GM12878 (cell line): ENCODE measurements around the gene GJB1. TPM values are rescaled to one million over a fixed set of nuclear protein-coding genes. Genes with fewer than 3 reads are reported as not detected.

Source experiments
- ATAC-seq: fragments of 200-7000 bp; cut with Tn5 transposase; 3 replicates; pipeline ENCODE4 v1.9.1; 2020; ENCODE audit warnings: mild to moderate bottlenecking, moderate library complexity
- BruUV-seq: library from RNA; stranded (reverse); fragments of 400-500 nt; replicated peaks from 2 replicates; lab custom pipeline; 2021; lab: Mats Ljungman, UMichigan
- CTCF ChIA-PET: fragments of 300-600 bp; sonication (Branson Sonifier 250); formaldehyde crosslinking; extraction: SDS; loops from one replicate; lab custom pipeline; 2021; ENCODE audit warnings: inconsistent platforms; lab: Yijun Ruan, JAX
- POLR2A ChIA-PET: fragments of 350-600 bp; formaldehyde crosslinking; extraction: SDS; loops from one replicate; lab custom pipeline; 2021; ENCODE audit warnings: inconsistent platforms; lab: Charles Lee
- RAD21 ChIA-PET: fragments of 300-600 bp; sonication (Branson Sonifier 250); formaldehyde crosslinking; loops from one replicate; lab custom pipeline; 2023; ENCODE audit warnings: antibody characterized with exemption; ENCODE audit not compliant: unreplicated experiment; lab: Charles Lee
- SMC1A ChIA-PET: fragments of 300-600 bp; sonication (Branson Sonifier 250); formaldehyde crosslinking; loops from one replicate; lab custom pipeline; 2023; ENCODE audit not compliant: unreplicated experiment, uncharacterized antibody; lab: Charles Lee
- DNase-seq: peaks from one replicate; pipeline ENCODE4 v3.0.0-alpha.2; 2011; ENCODE audit warnings: low read depth, low spot score
- FAIRE-seq: peaks from 3 replicates; lab custom pipeline; 2011; peaks lifted over from hg19 to GRCh38; lab: Jason Lieb, UNC
- H2AFZ ChIP-seq: 2 replicates; pipeline ENCODE4 v1.6.0; 2011; ENCODE audit warnings: low read depth, low read length, control low read depth; ENCODE audit not compliant: control insufficient read depth
- H3K27ac ChIP-seq: 2 replicates; pipeline ENCODE4 v1.5.1; 2011; ENCODE audit warnings: control low read depth; ENCODE audit not compliant: control insufficient read depth, insufficient read depth
- H3K27me3 ChIP-seq, 2 experiments: replicated peaks in 1 of 2; 2 replicates each; pipeline versions ENCODE4 v1.6.0 to v1.6.1; 2011; ENCODE audit warnings: low read length in 1 of 2; ENCODE audit not compliant: control insufficient read depth in 2 of 2, insufficient read depth in 2 of 2
- H3K36me3 ChIP-seq, 2 experiments: 2 replicates each; pipeline ENCODE4 v1.5.1; 2011; ENCODE audit warnings: low read length in 1 of 2; ENCODE audit not compliant: control insufficient read depth in 2 of 2, insufficient read depth in 2 of 2
- H3K4me1 ChIP-seq: 2 replicates; pipeline ENCODE4 v1.6.1; 2011; ENCODE audit warnings: mild to moderate bottlenecking, low read length, moderate library complexity, mixed read lengths; ENCODE audit not compliant: control insufficient read depth, insufficient read depth
- H3K4me2 ChIP-seq: 2 replicates; pipeline ENCODE4 v1.6.0; 2011; ENCODE audit warnings: control low read depth; ENCODE audit not compliant: control insufficient read depth, insufficient read depth
- H3K4me3 ChIP-seq: fragments of 200-600 bp; sonication (generic); 2 replicates; pipeline ENCODE4 v1.5.1; 2016
- H3K79me2 ChIP-seq: 2 replicates; pipeline ENCODE4 v1.6.0; 2011; ENCODE audit warnings: low read length; ENCODE audit not compliant: control insufficient read depth, insufficient read depth
- H3K9ac ChIP-seq: 2 replicates; pipeline ENCODE4 v1.8.0; 2011; ENCODE audit warnings: low read length, control low read depth, mixed read lengths; ENCODE audit not compliant: control insufficient read depth, insufficient read depth
- H3K9me3 ChIP-seq: replicated peaks from 3 replicates; pipeline ENCODE4 v1.5.1; 2011; ENCODE audit warnings: mild to moderate bottlenecking, low read length; ENCODE audit not compliant: control insufficient read depth, insufficient read depth
- H4K20me1 ChIP-seq: 2 replicates; pipeline ENCODE4 v1.6.0; 2011; ENCODE audit not compliant: control insufficient read depth, insufficient read depth
- ATF2 ChIP-seq: IDR thresholded peaks from 2 replicates; pipeline ENCODE4 v1.6.1; 2012; ENCODE audit warnings: low read length, inconsistent platforms
- CBFB ChIP-seq: IDR thresholded peaks from 2 replicates; pipeline ENCODE4 v1.6.1; 2016; ENCODE audit warnings: antibody characterized with exemption, low read depth
- CREM ChIP-seq: IDR thresholded peaks from 2 replicates; pipeline ENCODE4 v1.6.1; 2014; ENCODE audit warnings: antibody characterized with exemption, low read depth
- CTCF ChIP-seq, 3 experiments: IDR thresholded peaks in 2 of 3; conservative IDR thresholded peaks in 1 of 3; 2 replicates each; pipeline ENCODE4 v1.5.1; 2011; ENCODE audit warnings: low read depth in 3 of 3, low read length in 3 of 3, mild to moderate bottlenecking in 3 of 3, control low read depth in 2 of 3, moderate library complexity in 2 of 3, inconsistent platforms in 1 of 3, mixed read lengths in 1 of 3; ENCODE audit not compliant: control insufficient read depth in 2 of 3, insufficient read depth in 1 of 3; ENCODE audit errors: extremely low read depth in 1 of 3
- JUNB ChIP-seq: IDR thresholded peaks from 2 replicates; pipeline ENCODE4 v1.6.1; 2016; ENCODE audit warnings: antibody characterized with exemption, mild to moderate bottlenecking
- KDM1A ChIP-seq: fragments of 200-600 bp; sonication (generic); IDR thresholded peaks from 2 replicates; pipeline ENCODE4 v1.6.1; 2016; ENCODE audit warnings: borderline replicate concordance
- MYC ChIP-seq: IDR thresholded peaks from 2 replicates; pipeline ENCODE4 v1.6.1; 2011; ENCODE audit warnings: mild to moderate bottlenecking, low read length, moderate library complexity, inconsistent platforms; ENCODE audit not compliant: insufficient read depth, insufficient replicate concordance, insufficient read length, severe bottlenecking
- PML ChIP-seq: IDR thresholded peaks from 2 replicates; pipeline ENCODE4 v1.6.1; 2012; ENCODE audit warnings: low read length, inconsistent platforms
- RCOR1 ChIP-seq: conservative IDR thresholded peaks from 2 replicates; pipeline ENCODE4 v1.6.1; 2012; ENCODE audit warnings: low read depth, low read length, improper control_type of control experiment
- SMAD1 ChIP-seq: fragments of 450-650 bp; IDR thresholded peaks from 2 replicates; pipeline ENCODE4 v1.6.1; 2018; ENCODE audit warnings: mild to moderate bottlenecking, low read depth; ENCODE audit not compliant: partially characterized antibody
- ZNF207 ChIP-seq: fragments of 450-650 bp; IDR thresholded peaks from 2 replicates; pipeline ENCODE4 v1.6.1; 2014; ENCODE audit warnings: antibody characterized with exemption, mild to moderate bottlenecking, borderline replicate concordance
- WGBS: methylation state at CpG from one replicate; pipeline ENCODE4 v1.1.6; 2016; ENCODE audit warnings: low lambda C conversion rate; ENCODE audit not compliant: insufficient replicate concordance, insufficient coverage; ENCODE audit errors: missing lambda C conversion rate; 5-methylcytosine and 5-hydroxymethylcytosine counted together
- in situ Hi-C: fragments of 300-500 bp; cut with MboI; formaldehyde crosslinking; loops from 9 replicates; pipeline ENCODE4 v1.14.3; 2018; ENCODE audit warnings: mixed read lengths
- intact Hi-C: fragments of 100-400 bp; cut with micrococcal nuclease; formaldehyde crosslinking; loops from one replicate; pipeline ENCODE4 v1.14.2; 2022; ENCODE audit not compliant: unreplicated experiment
- polyA plus RNA-seq, 11 experiments: library from polyadenylated mRNA; depleted of rRNA in 4 of 11; unstranded in 6 of 11; stranded (reverse) in 5 of 11; fragments of >200 nt; fragmentation: Nextera tagmentation in 4 of 11; fragmentation: Illumina TruSeq in 1 of 11; extraction: Ambion mirVana in 4 of 11; extraction: Trizol in 1 of 11; gene quantifications; 1 replicate in 1 of 11; 2 replicates in 10 of 11; pipeline versions ENCODE4 v1.2.1 to v1.2.3, GENCODE V29; 2011 to 2016; ENCODE audit warnings: inconsistent platforms in 2 of 11, missing spikeins in 2 of 11, low read depth in 1 of 11
- total RNA-seq, 4 experiments: library from RNA; depleted of rRNA in 3 of 4; stranded (reverse); fragments of >200 nt in 3 of 4; fragmentation: Illumina TruSeq in 1 of 4; extraction: Trizol in 1 of 4; gene quantifications; 2 replicates each; pipeline versions ENCODE4 v1.2.1 to v1.2.3, GENCODE V29; 2013 to 2021

The GJB1 gene
- total and polyA plus RNA-seq, 10 of the 15 experiments (the other 5 are each of a cell fraction or from before 2014, with no cell fraction given), result not detected

GRCh38 chrX:71227370-71228062, 4.5 kb downstream of the GJB1 start (continued):
- peak in 1 of 3 experiments; percentile 8; a peak in 1 of 6 replicates for TF ChIP-seq CTCF (IDR thresholded peaks at IDR 0.05 in 2 of 3, conservative IDR thresholded peaks at IDR 0.05 in 1 of 3; ENCODE audit: control insufficient read depth in 2 of 3, extremely low read depth in 1 of 3, insufficient read depth in 1 of 3, low read depth in 3 of 3, low read length in 3 of 3)
- TF ChIP-seq, all 136 proteins: peak for 3

GRCh38 chrX:71228063-71228642, 5.1 kb downstream of the GJB1 start:
- SMC1A ChIA-PET, result interaction anchor here (0.6 kb wide), 1 partner anchor 19 kb away, joined by 3 read pairs; no protein-coding TSS in a partner anchor
- Histone ChIP-seq H3K27ac (no peak overlapping the region), H3K4me2 (no peak overlapping the region)

More at GRCh38 chrX:71228063-71228642, 5.1 kb downstream of the GJB1 start:
- H3K4me3 ChIP-seq, result no peak overlapping the region
- WGBS, result 79% methylated on average over 1 of the region's 1 CpG
- no peaks in the 10 kb centered on the region for H3K36me3 ChIP-seq
- no peaks in the 10 kb centered on the region for H4K20me1 ChIP-seq
- no peaks in the 10 kb centered on the region for H3K9me3 ChIP-seq
- H3K27me3 ChIP-seq, result no peaks in the 10 kb centered on the region
- no peak overlapping the region for H2AFZ ChIP-seq
- intact Hi-C loops, result no loop called here
- FAIRE-seq (no peak), ATAC-seq (no peak), DNase-seq (no peak)
- BruUV-seq, result no TSS peak
- RAD21 ChIA-PET, result no interaction called here
- no peaks in the 10 kb centered on the region for H3K79me2 ChIP-seq
- in situ Hi-C loops, result no loop called here
- H3K4me1 ChIP-seq, result no peaks in the 10 kb centered on the region
- CTCF ChIA-PET, result interaction anchor here (1.0 kb wide), 1 partner anchor 19 kb away, joined by 3 read pairs; no protein-coding TSS in a partner anchor
- TF ChIP-seq CREM, result no peak
- no peak for TF ChIP-seq PML
- TF ChIP-seq SMAD1, result no peak
- no peak for TF ChIP-seq MYC
- no peak for TF ChIP-seq KDM1A
- TF ChIP-seq RCOR1, result no peak
- no peak for TF ChIP-seq ZNF207
- TF ChIP-seq ATF2, result no peak
- no peak for TF ChIP-seq JUNB
- TF ChIP-seq CBFB, result no peak
- POLR2A ChIA-PET, result no interaction called here
- no peak overlapping the region for H3K9ac ChIP-seq
